ENCODE data around the gene SCT. TPM values are rescaled to one million over a fixed set of nuclear protein-coding genes. Genes with fewer than 3 reads are reported as not detected.

Gene SCT
- total RNA-seq, 2 donors from 2014 or later = not detected

DNA sequence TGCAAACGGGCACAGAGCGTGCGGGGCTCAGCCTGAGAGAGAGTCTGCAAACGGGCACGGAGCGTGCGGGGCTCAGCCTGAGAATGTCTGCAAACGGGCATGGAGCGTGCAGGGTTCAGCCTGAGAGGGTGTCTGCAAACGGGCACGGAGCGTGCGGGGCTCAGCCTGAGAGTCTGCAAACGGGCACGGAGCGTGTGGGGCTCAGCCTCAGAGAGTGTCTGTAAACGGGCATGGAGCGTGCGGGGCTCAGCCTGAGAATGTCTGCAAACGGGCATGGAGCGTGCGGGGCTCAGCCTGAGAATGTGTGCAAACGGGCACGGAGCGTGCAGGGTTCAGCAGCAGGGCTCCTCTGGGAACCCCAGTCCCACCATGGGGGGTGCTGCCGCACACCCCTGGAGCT is 37.2 kb downstream of the SCT start:
- no peaks in the 10 kb centered on the region for H3K9me3 Mint-ChIP-seq
- H3K27ac Mint-ChIP-seq = no peak overlapping the region

GRCh38 chr11:587978-588380 is 39.0 kb downstream of the SCT start:
- Mint-ChIP-seq H3K36me3 (peaks cover 15 to 17% of the 10 kb centered on the region in 2 donors), H3K9me3 (no peaks in the 10 kb centered on the region), H3K27ac (peak overlapping the region; percentile 88 to 97)
- DNase-seq (ENCODE audit: low spot score in 2 of 2) (peak; percentile 68 to 83), ATAC-seq (peak; percentile 96 to 99)

More for the DNA sequence above, 37.2 kb downstream of the SCT start:
- peaks cover 19 to 28% of the 10 kb centered on the region in 2 donors for H3K36me3 Mint-ChIP-seq
- DNase-seq (ENCODE audit: low spot score in 2 of 2) = no peak
- ATAC-seq = no peak

DNA sequence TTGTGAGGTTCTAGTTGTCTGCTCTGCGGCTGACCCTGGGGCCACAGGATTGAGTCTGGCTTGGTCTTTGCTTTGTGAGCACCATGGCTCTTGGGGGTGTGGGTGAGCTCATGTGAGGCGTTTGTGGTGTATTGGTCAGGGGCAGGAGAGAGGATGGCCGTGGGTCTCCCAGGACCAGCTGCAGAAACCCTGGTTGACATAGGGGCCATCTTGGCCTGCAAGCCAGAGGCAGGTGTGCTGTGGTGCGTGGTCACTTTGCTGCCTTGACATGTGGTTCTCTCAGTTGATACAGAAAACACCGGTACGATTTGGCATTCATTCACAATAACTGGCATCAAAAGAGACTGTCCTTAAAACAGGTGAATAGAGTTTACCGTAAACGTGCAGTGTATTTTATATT is 39.4 kb downstream of the SCT start:
- Mint-ChIP-seq H3K9me3 (no peaks in the 10 kb centered on the region), H3K27ac (peak overlapping the region; percentile 88 to 97), H3K36me3 (peaks cover 12 to 15% of the 10 kb centered on the region in 2 donors)
- DNase-seq (ENCODE audit: low spot score in 2 of 2) = no peak
- ATAC-seq = peak; percentile 36 to 48

- Mint-ChIP-seq H3K27ac (peak overlapping the region; percentile 88 to 90), H3K9me3 (no peaks in the 10 kb centered on the region), H3K36me3 (peaks cover 12 to 14% of the 10 kb centered on the region in 2 donors)
- DNase-seq (ENCODE audit: low spot score in 2 of 2) (no peak), ATAC-seq (no peak)
Observed at GRCh38 chr11:586376-587316, 40.3 kb downstream of the SCT start.

DNA sequence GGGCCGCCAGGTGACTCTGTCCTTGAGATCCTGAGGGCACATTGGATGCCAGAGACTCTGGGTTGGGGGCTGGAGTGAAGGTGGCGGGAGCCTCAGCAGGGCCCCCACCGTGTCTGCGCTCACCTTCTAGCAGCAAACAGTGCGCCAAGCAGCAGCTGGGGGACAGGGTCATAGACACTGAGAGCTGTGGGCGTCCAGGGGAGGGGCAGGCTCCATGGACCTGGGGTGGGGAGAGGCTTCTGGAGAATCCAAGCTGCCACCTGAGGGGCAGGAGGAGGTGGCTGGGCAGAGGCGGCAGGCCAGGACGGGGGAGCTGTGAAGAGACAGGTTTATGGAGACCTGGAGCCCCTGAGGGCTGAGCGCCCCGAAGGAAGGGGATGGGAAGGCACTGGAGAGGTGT is 42.7 kb downstream of the SCT start:
- Mint-ChIP-seq H3K27ac (peak overlapping the region in 1 of 2 donors; percentile 76), H3K9me3 (no peaks in the 10 kb centered on the region), H3K36me3 (peaks cover 5 to 12% of the 10 kb centered on the region in 2 donors)
- DNase-seq (ENCODE audit: low spot score in 2 of 2) (no peak), ATAC-seq (no peak)

GRCh38 chr11:581752-582151 is 45.2 kb downstream of the SCT start:
- Mint-ChIP-seq H3K36me3 (peaks cover 14% of the 10 kb centered on the region in 2 donors), H3K27ac (peak overlapping the region in 1 of 2 donors; percentile 58), H3K9me3 (no peaks in the 10 kb centered on the region)
- ATAC-seq (no peak), DNase-seq (ENCODE audit: low spot score in 2 of 2) (no peak)

- Mint-ChIP-seq H3K36me3 (peaks cover 14% of the 10 kb centered on the region in 2 donors), H3K9me3 (no peaks in the 10 kb centered on the region), H3K27ac (peak overlapping the region; percentile 5 to 15)
- no peak for DNase-seq (ENCODE audit: low spot score in 2 of 2)
- no peak for ATAC-seq
Observed at GRCh38 chr11:581342-581741, 45.6 kb downstream of the SCT start.

- ATAC-seq = no peak
- peaks cover 14% of the 10 kb centered on the region in 2 donors for H3K36me3 Mint-ChIP-seq
Observed at GRCh38 chr11:579830-580601, 47.0 kb downstream of the SCT start.

DNA sequence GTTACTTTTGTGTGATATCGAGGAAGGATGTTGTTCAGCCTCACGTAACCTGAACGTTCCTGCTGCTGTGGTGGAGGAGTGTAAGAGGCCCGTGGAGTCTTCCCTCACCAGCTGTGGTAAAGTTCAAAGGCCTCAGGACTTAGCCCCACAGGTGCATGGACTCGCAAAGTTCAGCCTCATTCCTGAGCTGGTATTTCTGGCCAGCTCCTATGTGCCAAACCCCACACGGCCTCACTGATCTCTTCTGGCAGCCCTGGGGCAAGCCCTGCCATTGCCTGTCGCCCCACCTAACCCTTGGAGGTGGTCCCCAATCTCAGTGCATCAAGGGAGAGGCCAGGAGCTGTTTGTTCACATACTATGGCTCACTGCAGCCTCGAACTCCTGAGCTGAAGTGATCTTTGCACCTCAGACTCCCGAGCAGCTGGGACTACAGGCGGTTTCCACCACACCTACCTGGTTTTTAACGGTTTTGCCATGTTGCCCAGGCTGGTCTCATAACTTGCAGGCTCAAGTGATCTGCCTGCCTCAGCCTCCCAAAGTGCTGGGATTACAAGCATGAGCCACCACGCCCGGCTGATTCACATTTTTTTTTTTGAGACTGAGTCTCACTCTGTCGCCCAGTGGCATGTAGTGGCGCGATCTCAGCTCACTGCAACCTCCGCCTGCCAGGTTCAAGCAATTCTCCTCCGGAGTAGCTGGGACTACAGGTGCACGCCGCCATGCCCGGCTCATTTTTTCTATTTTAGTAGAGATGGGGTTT is 48.5 kb downstream of the SCT start:
- ATAC-seq (no peak), DNase-seq (ENCODE audit: low spot score in 2 of 2) (no peak)
- Mint-ChIP-seq H3K27ac (peak overlapping the region; percentile 81 to 97), H3K9me3 (no peaks in the 10 kb centered on the region), H3K36me3 (peaks cover 14% of the 10 kb centered on the region in 2 donors)

More at GRCh38 chr11:579830-580601, 47.0 kb downstream of the SCT start:
- Mint-ChIP-seq H3K27ac (peak overlapping the region in 1 of 2 donors; percentile 92), H3K9me3 (no peaks in the 10 kb centered on the region)
- DNase-seq (ENCODE audit: low spot score in 2 of 2) = no peak

DNA sequence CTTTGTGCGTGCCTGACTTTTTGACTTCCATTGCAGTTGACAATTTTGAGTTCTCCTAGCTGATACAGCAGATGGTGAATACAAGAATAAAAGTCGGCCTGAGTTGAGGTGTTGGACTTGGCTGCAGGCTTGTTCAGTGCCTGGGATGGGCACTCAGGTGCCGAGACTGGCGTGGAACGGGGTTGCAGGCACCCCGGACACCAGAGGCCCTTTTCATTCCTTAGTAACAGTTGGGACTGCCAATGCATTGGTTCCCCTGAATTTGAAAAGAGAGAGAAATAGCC is 49.4 kb downstream of the SCT start:
- ATAC-seq (no peak), DNase-seq (ENCODE audit: low spot score in 2 of 2) (no peak)
- Mint-ChIP-seq H3K36me3 (peaks cover 14% of the 10 kb centered on the region in 2 donors), H3K9me3 (no peaks in the 10 kb centered on the region), H3K27ac (peak overlapping the region; percentile 97 to 99)

DNA sequence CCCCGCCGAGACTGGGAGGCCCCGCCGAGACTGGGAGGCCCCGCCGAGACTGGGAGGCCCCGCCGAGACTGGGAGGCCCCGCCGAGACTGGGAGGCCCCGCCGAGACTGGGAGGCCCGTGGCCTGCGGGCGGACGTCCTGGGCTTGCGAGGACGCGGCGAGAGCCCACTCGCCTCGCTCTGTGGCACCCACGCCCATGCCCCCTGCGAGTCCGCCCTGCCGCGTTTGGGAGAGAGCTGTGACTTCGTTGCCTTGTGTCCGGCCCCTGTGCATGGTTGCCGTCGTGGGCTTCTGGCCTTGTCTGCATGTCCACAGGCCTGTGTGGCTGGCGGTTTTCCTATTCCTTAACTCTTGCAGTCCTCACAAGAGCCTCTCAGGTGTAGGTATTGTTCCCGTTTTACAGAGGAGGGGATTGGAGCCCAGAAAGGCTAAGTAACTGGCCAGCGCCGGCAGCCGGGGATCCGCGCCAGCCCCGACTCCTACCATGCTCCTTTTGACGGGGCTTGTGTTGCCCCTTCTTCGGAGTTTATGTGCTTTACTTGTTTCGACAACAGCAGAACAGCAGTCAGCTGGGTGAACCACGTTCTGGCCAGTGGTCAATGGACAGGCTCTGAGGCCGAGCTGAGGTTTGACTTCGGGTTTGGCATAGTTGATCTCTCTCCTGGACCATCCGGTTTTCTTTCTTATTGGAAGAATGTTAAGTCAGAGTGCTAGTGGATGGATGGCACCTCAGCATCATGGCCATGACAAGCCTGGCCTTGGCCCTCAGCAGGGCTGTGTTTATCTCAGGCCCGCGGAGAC is 50.0 kb downstream of the SCT start:
- ATAC-seq (no peak), DNase-seq (ENCODE audit: low spot score in 2 of 2) (no peak)
- Mint-ChIP-seq H3K9me3 (no peaks in the 10 kb centered on the region), H3K27ac (peak overlapping the region; percentile 97 to 99), H3K36me3 (peaks cover 13% of the 10 kb centered on the region in 2 donors)

Other genes starting within 250 kb of the SCT start
- gene PKP3, start 233.0 kb downstream of the SCT start, total RNA-seq = under 1 TPM in 1 of 2 donors, not detected in 1; 0.12 TPM
- gene SIGIRR, start 212.2 kb downstream of the SCT start, total RNA-seq = 10 to 100 TPM; 63.8 to 80.8 TPM
- 10 to 100 TPM; 61.2 to 69.3 TPM for gene ANO9, start 185.2 kb downstream of the SCT start, total RNA-seq
- 10 to 100 TPM; 23.6 to 23.8 TPM for gene PTDSS2, start 176.9 kb downstream of the SCT start, total RNA-seq
- 10 to 100 TPM; 90.9 to 98.0 TPM for gene RNH1, start 119.9 kb downstream of the SCT start, total RNA-seq
- 10 to 100 TPM; 29.9 to 38.6 TPM for gene HRAS, start 91.6 kb downstream of the SCT start, total RNA-seq
- 1 to 10 TPM; 1.7 to 2.8 TPM for gene LRRC56, start 89.7 kb downstream of the SCT start, total RNA-seq
- 1 to 10 TPM; 5.1 to 5.8 TPM for gene LMNTD2, start 66.4 kb downstream of the SCT start, total RNA-seq
- 10 to 100 TPM; 13.3 to 17.5 TPM for gene RASSF7, start 66.2 kb downstream of the SCT start, total RNA-seq
- gene PHRF1, start 50.7 kb downstream of the SCT start, total RNA-seq = 10 to 100 TPM; 37.3 to 47.1 TPM
- gene IRF7, start 11.2 kb downstream of the SCT start, total RNA-seq = 100 to 1,000 TPM in 1 of 2 donors, 10 to 100 TPM in 1; 25.3 to 104 TPM
- gene CDHR5, start 2.2 kb downstream of the SCT start, total RNA-seq = not detected
- 1 to 10 TPM in 1 of 2 donors, under 1 TPM in 1; 0.60 to 5.6 TPM for gene DRD4, start 10.1 kb upstream of the SCT start, total RNA-seq
- 10 to 100 TPM; 50.9 to 63.5 TPM for gene DEAF1, start 68.0 kb upstream of the SCT start, total RNA-seq
- gene TMEM80, start 68.6 kb upstream of the SCT start, total RNA-seq = 10 to 100 TPM in 1 of 2 donors, 1 to 10 TPM in 1; 5.2 to 11.3 TPM
- gene EPS8L2, start 79.0 kb upstream of the SCT start, total RNA-seq = 10 to 100 TPM in 1 of 2 donors, 1 to 10 TPM in 1; 2.4 to 34.1 TPM
- 100 to 1,000 TPM; 226 to 328 TPM for gene TALDO1, start 120.3 kb upstream of the SCT start, total RNA-seq
- gene GATD1, start 150.3 kb upstream of the SCT start, total RNA-seq = 10 to 100 TPM; 33.1 to 60.5 TPM
- gene CEND1, start 162.9 kb upstream of the SCT start, total RNA-seq = 1 to 10 TPM in 1 of 2 donors, not detected in 1; 1.1 TPM
- 10 to 100 TPM; 22.6 to 34.6 TPM for gene SLC25A22, start 171.1 kb upstream of the SCT start, total RNA-seq
- 10 to 100 TPM; 32.8 to 59.2 TPM for gene PIDD1, start 178.1 kb upstream of the SCT start, total RNA-seq
- gene RPLP2, start 182.8 kb upstream of the SCT start, total RNA-seq = 1,000 to 10,000 TPM; 3,020 to 3,653 TPM
- gene PNPLA2, start 191.7 kb upstream of the SCT start, total RNA-seq = 10 to 100 TPM; 24.5 to 49.1 TPM
- gene CRACR2B, start 200.7 kb upstream of the SCT start, total RNA-seq = 1 to 10 TPM in 1 of 2 donors, under 1 TPM in 1; 0.66 to 1.9 TPM
- gene CD151, start 205.8 kb upstream of the SCT start, total RNA-seq = 10 to 100 TPM; 42.8 to 46.0 TPM
- 10 to 100 TPM; 50.4 to 95.1 TPM for gene POLR2L, start 215.3 kb upstream of the SCT start, total RNA-seq
- 10 to 100 TPM; 12.6 to 18.9 TPM for gene TSPAN4, start 215.7 kb upstream of the SCT start, total RNA-seq